ENCODE data around the gene LPP.

DNA sequence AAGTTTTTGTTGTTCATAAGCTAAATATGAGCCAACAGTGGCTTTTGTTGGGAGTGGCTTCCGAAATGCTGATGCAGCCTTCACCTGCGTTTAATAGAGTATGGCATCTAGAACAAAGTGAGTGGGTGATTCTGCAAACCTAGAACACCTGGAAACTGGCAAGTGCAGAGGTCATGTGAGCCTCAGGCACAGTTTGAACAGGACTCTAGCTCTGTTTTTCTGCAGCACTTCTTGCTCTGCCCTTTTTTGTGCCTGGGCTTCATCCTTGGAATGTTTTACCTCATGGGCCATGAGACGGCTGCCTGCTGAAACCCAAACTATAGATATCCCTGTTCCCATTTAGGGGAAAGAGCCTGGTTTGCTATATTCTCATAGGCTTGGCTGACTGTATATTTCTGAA is 73.5 kb downstream of the LPP start:
- TF ChIP-seq USF1 (CRISPR knock-in tag; IDR thresholded peaks at IDR 0.05) (no peak), BHLHE40 (IDR thresholded peaks at IDR 0.05; ENCODE audit: low read length) (no peak), TFAM (CRISPR knock-in tag; conservative IDR thresholded peaks at IDR 0.05) (no peak), NR1H2 (CRISPR knock-in tag; IDR thresholded peaks at IDR 0.05) (no peak), SIN3B (IDR thresholded peaks at IDR 0.05; ENCODE audit: low read depth) (no peak), CSDE1 (IDR thresholded peaks at IDR 0.05) (no peak), L3MBTL2 (IDR thresholded peaks at IDR 0.05) (no peak)
- TF ChIP-seq, protein P1, sequence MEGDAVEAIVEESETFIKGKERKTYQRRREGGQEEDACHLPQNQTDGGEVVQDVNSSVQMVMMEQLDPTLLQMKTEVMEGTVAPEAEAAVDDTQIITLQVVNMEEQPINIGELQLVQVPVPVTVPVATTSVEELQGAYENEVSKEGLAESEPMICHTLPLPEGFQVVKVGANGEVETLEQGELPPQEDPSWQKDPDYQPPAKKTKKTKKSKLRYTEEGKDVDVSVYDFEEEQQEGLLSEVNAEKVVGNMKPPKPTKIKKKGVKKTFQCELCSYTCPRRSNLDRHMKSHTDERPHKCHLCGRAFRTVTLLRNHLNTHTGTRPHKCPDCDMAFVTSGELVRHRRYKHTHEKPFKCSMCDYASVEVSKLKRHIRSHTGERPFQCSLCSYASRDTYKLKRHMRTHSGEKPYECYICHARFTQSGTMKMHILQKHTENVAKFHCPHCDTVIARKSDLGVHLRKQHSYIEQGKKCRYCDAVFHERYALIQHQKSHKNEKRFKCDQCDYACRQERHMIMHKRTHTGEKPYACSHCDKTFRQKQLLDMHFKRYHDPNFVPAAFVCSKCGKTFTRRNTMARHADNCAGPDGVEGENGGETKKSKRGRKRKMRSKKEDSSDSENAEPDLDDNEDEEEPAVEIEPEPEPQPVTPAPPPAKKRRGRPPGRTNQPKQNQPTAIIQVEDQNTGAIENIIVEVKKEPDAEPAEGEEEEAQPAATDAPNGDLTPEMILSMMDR (IDR thresholded peaks at IDR 0.05 in 2 of 3, conservative IDR thresholded peaks at IDR 0.05 in 1 of 3; ENCODE audit: insufficient read depth in 2 of 3, low read depth in 1 of 3, low read length in 3 of 3), result no peak

All from K562 (cell line).